OCI-LY1 (cell line): ENCODE results near the gene CTNND2.

Experiments
- EZH2 ChIP-seq: fragments of 200-600 bp; sonication (generic), shearing (Covaris generic); IDR thresholded peaks from 2 replicates; pipeline ENCODE4 v1.8.0; 2017; ENCODE audit warnings: borderline replicate concordance, mixed run types, mild to moderate bottlenecking, antibody characterized with exemption, low read length, moderate library complexity, mixed read lengths
- TF ChIP-seq, protein P1 (sequence below): fragments of 200-600 bp; sonication (generic), shearing (Covaris generic); IDR thresholded peaks from 2 replicates; pipeline ENCODE4 v1.5.1; 2017; ENCODE audit warnings: mild to moderate bottlenecking, antibody characterized with exemption, low read length, moderate library complexity, mixed read lengths

DNA sequence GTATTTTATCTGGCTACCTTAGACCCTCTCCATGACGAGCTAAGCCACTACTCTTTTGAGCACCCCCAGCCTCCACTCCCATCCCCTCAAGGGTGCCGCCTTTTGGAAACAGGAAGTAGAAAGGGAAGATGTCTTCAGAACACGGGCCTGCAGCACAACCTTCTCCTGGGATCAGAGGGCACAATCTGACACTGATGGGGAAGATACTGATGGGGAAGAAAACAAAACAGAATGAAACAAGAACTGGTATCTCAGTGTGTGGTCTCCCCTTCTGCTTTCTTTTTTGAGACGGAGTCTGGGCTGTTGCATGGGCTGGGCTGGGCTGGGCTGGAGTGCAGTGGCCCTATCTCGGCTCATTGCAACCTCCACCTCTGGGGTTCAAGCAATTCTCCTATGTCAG is 603.5 kb downstream of the CTNND2 start:
- TF ChIP-seq, protein P1, sequence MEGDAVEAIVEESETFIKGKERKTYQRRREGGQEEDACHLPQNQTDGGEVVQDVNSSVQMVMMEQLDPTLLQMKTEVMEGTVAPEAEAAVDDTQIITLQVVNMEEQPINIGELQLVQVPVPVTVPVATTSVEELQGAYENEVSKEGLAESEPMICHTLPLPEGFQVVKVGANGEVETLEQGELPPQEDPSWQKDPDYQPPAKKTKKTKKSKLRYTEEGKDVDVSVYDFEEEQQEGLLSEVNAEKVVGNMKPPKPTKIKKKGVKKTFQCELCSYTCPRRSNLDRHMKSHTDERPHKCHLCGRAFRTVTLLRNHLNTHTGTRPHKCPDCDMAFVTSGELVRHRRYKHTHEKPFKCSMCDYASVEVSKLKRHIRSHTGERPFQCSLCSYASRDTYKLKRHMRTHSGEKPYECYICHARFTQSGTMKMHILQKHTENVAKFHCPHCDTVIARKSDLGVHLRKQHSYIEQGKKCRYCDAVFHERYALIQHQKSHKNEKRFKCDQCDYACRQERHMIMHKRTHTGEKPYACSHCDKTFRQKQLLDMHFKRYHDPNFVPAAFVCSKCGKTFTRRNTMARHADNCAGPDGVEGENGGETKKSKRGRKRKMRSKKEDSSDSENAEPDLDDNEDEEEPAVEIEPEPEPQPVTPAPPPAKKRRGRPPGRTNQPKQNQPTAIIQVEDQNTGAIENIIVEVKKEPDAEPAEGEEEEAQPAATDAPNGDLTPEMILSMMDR: no peak
- TF ChIP-seq EZH2: no peak
